Measurements from ENCODE around the gene METTL15.

DNA sequence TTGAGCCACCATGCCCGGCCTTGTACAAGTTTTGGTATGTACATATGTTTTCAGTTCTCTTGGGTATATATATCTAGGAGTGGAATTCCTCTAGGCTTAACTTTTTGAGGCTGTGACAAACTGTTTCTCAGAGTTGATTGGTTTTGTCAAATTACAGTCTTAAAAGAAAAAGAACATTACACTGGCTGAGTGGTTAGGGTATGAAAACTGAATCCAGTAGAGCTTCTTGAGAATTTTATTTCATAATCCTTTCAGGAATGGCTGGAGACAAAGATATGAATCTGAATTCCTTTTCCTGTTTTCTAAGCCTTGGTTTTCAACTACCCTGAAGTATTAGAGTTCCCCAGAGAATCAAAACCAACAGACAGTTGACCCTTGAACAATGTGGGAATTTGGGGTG, 6.5 kb downstream of the METTL15 start:
- TF ChIP-seq, protein P1, sequence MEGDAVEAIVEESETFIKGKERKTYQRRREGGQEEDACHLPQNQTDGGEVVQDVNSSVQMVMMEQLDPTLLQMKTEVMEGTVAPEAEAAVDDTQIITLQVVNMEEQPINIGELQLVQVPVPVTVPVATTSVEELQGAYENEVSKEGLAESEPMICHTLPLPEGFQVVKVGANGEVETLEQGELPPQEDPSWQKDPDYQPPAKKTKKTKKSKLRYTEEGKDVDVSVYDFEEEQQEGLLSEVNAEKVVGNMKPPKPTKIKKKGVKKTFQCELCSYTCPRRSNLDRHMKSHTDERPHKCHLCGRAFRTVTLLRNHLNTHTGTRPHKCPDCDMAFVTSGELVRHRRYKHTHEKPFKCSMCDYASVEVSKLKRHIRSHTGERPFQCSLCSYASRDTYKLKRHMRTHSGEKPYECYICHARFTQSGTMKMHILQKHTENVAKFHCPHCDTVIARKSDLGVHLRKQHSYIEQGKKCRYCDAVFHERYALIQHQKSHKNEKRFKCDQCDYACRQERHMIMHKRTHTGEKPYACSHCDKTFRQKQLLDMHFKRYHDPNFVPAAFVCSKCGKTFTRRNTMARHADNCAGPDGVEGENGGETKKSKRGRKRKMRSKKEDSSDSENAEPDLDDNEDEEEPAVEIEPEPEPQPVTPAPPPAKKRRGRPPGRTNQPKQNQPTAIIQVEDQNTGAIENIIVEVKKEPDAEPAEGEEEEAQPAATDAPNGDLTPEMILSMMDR (optimal IDR thresholded peaks at IDR 0.05 in 1 of 3, IDR thresholded peaks at IDR 0.05 in 1 of 3, conservative IDR thresholded peaks at IDR 0.05 in 1 of 3; ENCODE audit: extremely low read depth in 1 of 3, insufficient read depth in 2 of 3, low read length in 3 of 3), result no peak
- no peak for TF ChIP-seq EZH2 (IDR thresholded peaks at IDR 0.05; ENCODE audit: low read length)

Measured in keratinocyte (primary cell).